Activated CD4-positive, CD25-positive, alpha-beta regulatory T cell treated with anti-CD3 and anti-CD28 coated beads, Interleukin-2, amount 50 U/mL, for 24 hours (primary cell): ENCODE measurements around the gene EHBP1.
"Not testable (repeated sequence)": the region's sequence is repeated elsewhere in the genome, so short reads cannot be mapped to it uniquely, and the experiment has no call there.

ENCODE experiments used
- ATAC-seq, 2 donors: fragments of 150-1000 bp; cut with Tn5 transposase; one replicate each; pipeline ENCODE4 v1.10.0; 2021; ENCODE audit warnings: mild to moderate bottlenecking in 1 of 2, moderate library complexity in 1 of 2

The EHBP1 gene

DNA sequence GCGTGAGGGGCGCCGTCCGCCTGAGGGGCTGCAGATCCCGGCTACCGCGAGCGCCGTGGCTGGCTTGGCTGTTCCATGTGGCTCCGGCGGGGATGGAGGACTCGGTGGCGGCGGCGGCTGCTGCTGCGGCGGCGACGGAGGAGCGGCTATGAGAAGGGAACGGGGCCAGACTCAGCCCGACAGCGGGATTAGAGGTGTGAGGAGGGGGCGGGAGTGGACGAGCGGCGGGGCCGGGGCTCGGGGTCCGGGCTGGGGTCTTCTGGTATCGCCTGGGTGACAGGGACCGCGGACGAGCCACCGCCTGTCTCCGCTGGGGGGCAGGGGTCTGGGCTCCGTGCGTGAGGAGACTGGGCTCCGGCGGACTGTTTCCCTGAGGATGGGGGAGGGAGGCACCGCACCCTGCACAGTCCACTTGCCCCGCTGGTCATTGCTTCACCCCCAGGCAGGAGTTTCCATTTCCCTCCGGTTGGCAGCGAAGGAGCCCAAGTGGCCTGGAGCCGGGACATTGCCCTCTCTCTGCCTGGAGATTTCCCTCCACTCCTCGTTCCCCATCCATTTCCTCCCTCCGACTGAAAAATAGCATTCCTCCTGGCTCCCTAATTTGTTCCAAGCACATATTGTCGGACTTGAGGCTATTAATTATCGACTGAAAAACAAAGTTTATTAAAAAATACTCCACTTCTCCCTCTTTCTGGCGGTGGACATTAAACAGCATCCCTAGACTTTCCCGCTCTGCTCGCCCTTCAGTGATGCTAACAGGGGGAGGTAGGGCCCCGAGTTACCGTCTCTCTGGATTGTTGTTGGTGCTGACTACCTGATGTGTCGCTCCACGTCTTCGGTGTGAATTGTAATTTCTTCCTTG, 577 bp downstream of the EHBP1 start:
- no peak for ATAC-seq

DNA sequence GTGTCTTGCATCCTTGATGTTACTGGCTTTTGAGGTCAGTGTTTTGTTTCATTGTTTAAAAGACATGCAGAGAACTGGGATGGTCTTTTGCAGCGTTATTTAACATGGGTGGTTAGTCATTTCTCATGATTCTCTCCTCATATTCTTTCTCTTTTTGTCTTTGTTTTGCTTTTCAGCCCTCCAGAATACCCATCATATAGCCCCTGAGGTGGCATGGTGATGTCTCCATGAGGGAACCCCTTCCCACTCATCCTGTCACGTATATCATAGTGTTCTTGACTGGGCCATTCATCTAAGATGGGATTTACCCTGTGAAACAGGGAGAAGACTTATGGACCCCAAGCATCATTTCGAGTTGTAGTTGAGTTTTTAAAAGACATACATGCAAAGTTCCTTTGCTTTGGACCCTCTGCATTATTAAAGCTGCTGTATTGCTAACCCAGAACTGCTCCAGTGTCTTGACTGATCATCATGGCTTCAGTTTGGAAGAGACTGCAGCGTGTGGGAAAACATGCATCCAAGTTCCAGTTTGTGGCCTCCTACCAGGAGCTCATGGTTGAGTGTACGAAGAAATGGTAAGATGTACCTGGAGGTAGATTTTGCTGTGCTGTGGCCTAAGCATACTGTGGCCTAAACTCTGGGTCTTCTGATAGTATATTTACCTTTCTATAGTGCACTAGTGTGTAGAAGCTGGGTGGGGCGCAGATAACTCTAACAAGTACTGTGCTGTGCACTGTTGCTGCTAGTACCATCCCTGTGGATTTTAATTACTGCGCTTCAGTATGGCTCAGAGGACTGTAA, 1.4 kb downstream of the EHBP1 start:
- ATAC-seq: no peak

DNA sequence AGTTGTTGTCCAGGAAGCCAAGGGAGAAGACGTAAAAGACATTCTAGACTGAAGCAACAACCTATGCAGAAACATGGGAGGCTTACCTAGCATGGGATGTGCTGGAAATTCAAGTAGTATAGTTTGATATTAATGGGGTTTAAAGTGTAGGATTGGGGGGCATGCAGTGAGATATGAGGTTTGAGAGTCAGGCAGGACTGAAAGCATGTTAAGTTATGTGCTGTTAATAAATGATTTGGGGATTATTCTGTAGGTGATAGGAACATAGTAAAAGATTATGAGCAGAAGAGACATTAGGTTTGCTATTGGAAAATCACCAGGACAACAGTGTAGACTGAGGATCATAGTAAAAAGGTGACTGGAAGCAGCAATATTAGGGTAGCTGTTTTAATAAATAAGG, 3.2 kb downstream of the EHBP1 start:
- no peak for ATAC-seq

DNA sequence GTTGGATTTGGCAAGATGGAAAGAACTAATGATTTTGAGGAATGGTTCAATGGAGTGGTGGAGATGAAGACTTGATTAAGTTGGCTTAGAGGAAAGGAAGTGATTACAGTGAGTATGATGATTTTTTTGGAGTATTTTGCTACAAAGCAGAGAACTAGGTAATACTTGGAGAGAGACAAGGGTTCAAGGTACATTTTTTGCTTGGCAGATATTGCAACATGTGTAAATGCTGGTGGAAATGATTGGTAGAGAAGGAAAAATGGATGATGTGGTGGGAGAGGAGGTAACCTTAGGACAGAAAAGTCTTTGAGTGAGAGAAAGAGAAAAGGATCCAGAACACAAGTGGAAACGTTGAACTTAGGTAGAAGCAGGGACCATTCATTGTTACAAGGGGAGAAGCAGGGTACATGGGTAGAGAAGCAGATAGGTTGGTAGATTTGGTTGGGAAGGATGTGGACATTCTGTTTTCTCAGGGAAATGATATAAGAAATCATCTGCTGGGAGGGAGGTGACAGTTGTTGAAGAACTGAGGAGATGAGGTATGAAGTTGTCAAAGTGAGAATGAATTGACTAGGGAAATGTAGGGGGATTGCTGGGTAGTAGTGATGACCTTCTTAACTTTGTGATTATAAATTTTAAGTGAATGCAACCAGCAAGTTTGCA, 6.5 kb downstream of the EHBP1 start:
- ATAC-seq: no peak

DNA sequence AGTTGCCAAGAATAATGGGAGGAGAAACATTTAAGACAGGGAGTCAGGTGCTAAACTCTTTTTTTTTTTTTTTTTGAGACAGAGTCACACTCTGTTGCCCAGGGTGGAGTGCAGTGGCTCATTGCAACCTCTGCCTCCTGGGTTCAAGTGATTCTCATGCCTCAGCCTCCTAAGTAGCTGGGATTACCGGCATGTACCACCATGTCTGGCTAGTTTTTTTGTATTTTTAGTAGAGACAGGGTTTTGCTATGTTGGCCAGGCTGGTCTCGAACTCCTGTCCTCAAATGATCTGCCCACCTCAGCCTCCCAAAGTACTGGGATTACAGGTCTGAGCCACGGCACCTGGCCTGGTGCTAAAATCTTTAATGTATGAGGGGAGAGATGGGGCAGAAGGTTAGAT, 7.7 kb downstream of the EHBP1 start:
- ATAC-seq: not testable (repeated sequence)

DNA sequence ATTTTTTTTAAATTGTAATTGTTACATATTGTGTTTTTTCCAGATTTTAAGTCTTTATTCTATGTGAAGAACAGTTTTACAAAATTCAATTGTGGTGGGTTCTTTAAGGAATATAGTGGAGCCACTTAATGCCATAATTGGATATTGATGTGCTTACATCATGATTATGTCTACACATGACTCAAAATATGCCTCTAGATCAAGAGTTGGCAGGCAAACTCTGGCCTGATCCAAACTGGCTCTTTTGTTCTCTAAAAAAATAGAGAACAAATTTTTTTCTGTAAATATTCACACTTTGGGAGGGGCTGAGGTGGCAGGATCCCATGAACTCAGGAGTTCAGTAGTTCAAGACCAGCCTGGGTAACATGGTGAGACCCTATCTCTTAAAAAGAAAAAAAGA, 8.3 kb downstream of the EHBP1 start:
- ATAC-seq: no peak

DNA sequence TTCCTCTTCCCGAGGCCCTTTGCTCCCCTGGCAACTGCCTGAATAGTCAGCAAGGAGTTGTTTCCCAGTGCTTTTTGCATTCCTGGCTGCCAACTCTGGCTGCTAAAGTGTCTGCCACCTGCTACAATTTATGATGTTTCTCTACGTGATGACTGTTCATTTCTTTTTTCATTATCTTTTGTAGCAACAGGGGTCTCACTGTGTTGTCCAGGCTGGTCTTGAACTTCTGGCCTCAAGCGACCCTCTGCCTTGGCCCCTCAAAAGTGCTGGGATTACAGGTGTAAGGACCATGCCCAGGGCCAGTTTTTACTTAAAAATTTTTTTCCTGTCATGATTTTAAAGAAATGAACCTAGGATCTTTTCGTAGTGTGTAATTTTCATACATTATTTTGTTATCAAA, 11.3 kb downstream of the EHBP1 start:
- no peak for ATAC-seq

DNA sequence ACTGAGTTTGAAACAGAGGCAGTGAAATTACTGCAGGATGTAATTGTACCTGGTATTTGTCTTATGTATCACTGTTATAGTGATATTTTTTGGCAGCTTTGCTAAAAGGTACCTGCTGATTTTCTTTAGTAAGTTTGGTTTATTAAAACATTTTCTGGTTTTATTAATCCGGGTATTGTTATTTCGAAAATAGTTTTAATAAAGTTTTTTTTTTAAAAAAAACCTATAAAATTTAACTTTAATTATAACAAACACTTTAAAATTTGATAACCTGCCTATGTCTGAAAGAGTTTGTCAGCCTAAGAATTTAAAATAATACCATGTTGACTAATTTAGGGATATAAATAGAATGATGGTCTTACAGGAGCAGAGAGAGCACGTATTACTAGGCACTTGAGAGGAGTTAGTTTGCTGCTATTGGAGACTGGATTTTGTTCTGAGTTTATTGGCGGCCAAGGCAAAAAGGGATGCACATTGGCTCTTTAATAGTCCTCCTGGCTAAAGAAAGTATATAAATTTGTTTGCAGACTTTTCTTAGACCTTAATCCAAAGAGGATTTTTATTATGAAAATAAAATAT, 12.1 kb downstream of the EHBP1 start:
- ATAC-seq: no peak

DNA sequence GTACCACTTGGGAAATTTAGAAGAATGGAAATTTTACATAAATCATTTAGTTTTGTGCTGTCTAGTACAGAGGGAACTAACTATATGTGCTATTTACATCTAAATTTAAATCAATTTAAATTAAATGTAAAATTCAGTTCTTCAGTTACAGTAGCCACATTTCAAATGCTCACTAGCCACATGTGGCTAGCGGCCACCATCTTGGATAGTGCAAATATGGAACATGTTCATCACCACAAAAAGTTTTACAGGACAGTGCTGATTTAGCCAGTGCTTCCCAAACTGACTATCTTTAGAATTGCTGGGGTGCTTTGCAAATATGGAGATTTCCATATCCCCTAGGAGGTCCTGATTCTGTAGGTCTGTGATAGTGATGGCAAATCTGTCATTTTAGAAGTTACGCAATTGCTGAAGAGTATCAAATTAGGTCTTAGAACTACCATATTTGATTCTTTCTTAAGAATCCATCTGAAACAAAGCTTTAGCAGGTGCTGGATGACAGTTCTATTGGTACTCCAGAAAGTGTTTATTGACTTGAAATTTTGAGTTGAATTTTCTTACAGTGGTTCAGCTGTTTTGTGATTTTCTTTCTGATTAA, 12.8 kb downstream of the EHBP1 start:
- no peak for ATAC-seq

DNA sequence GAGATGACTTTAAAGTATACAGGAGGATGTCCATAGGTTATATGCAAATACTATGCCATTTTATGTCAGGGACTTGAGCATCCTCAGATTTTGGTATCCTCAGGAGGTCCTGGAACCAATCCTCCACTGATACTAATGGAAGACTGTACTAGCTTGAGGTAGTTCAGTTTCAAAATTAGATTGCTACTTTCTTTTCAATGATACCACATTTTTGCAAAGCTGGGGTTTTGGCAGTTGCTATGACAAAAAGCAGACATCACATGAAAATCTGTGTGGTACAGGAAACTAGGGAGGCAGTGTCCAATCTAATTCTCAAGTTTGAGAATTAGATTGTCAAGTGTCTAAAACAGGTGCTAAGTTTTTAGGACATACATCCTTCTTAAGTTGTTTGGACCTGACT, 14.2 kb downstream of the EHBP1 start:
- ATAC-seq: no peak

DNA sequence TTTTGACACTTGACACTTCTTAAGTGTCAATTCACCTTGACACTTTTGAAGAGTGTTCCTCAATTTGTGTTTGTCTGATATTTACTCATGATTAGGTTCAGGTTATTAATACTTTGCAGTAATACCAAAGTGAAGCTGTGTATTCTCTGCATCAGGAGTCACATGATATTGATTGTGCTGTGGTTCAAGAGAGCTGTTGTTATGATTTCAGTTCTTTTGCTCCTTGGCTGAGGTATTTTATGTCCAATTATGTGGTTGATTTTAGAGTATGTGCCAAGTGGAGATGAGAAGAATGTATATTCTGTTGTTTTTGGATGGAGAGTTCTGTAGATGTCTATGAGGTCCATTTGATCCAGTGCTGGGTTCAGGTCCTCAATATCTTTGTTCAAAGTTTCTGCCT, 17.2 kb downstream of the EHBP1 start:
- no peak for ATAC-seq

DNA sequence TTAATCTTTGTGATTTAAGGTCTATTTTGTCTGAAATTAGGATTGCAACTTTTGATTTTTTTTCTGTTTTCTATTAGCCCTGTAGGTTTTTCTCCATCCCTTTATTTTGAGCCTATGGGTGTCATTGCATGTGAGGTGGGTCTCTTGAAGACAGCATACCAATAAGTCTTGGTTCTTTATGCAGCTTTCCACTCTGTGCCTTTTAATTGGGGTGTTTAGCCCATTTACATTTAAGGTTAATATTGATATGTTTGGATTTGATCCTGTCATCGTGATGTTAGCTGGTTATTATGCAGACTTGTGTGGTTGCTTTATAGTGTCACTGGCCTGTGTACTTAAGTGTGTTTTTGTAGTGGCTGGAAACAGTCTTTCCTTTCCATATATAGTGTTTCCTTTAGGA, 17.7 kb downstream of the EHBP1 start:
- ATAC-seq: no peak

DNA sequence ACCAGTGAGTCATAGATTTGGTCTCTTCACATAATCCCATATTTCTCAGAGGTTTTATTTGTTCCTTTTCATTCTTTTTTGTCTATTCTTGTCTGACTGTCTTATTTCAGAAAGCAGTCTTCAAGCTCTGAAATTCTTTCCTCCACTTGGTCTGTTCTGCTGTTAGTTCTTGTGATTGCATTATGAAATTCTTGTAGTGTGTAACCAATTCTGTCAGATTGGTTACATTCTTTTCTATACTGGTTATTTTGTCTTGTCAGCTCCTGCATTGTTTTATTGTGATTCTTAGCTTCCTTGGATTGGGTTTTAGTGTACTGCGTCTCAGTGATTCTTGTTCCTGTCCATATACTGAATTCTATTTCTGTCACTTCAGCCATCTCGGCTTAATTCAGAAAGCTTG, 18.6 kb downstream of the EHBP1 start:
- no peak for ATAC-seq

DNA sequence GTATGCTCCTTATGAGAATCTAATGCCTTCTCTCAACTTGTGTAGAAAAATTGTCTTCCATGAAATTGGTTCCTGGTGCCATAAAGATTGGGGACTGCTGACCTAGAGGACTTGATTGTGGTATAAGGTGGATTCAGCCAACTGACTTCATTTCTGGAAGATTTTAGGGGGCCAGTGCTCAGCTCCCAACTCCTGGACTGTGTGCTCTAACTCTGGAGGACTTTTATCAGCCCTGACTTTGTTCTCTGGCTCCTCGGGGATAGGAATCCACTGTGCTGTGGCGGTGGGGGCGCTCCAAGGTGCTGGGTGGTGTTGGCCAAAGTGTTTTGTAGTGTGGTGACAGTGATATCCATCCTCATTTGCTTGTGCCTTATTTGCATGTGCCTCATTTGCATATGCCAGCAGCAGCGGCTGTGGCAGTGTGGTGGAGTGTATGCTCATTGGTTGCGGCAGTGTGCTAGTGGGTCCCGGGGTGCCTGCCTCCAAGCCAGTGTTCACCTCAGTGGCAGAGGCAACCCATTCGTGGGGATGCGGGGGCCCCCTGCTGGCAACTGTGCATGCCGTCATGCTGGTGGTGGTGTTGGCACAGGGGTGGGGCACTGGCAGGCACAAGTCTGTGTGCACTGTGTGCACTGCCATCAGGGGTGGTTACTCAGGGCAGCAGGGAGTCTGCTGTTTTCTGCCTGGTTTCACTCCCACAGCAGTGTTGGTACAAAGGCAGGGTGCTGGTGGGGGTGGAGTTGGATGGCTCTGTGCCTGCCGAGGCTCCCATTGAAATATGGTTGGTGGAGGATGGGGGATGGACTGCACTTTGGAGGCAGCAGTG, 19.6 kb downstream of the EHBP1 start:
- no peak for ATAC-seq

DNA sequence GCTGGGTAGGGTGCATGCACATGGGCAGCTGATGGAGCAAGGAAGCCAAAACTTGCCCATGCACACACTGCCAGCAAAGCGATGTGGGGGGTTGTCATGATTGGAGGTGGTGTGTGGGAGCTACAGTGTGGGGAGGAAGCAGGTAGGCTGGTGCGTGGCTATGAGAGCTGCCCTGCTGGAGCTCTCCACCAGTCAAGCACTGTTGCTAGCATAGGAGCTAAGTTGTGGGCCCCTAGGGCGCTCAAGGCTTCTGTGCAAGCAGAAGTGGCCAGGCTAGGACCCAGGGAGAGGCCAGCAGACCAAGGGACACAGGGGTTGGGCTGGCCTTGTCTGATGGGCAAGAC, 20.2 kb downstream of the EHBP1 start:
- ATAC-seq: no peak

DNA sequence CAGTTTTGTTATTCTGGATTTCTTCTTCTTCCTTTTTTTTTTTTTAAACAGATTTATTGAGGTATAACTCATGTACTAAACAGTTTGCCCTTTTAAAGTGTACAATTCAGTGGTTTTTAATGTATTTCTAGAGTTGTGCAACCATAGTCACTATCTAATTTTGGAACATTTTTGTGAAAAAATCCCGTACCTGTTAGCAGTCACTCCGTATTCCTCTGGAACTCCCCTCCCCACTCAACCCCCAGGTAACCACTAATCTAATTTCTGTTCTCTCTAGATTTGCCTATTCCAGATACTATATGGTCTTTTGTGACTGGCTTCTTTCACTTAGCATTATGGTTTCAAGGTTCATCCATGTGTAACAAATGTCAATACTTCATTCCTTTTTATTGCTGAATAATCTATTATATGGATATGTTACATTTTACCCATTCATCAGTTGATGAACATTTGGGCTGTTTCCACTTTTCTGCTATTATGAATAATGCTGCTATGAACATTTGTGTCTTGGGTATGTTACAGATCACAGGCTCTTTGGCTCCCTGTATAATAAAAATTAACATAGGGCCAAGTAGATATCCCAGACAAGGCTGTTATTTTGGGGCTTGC, 21.9 kb downstream of the EHBP1 start:
- no peak for ATAC-seq

DNA sequence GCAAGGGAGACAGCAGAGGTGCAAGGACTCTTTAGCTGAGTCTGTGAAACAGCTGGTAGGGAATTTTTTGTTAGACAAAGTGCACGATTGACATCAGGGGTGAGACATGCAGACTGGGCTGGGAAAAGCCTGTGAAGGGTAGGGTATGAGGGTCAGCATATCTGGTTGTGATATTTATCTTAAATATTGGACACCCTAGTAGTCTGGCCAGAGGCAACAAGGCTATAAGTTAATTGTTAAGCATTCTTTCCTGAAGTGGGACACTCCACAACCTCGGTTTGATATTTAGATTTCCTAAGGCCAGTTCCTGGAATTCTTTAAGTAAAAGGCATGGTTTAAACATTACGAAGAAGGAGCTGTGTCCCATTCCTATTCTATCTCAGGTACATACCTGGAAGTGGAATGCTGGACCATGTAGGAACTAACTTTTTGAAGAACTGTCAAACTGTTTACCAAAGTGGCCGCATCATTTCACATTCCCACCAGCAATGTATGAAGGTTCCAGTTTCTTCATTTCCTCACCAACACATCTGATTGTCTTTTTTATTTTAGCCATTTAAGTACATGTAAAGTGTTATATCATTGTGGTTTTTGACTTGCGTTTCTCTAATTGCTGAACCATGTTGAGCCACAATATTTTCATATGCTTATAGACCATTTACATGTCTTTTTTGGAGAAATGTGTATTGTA, 22.5 kb downstream of the EHBP1 start:
- ATAC-seq: no peak

DNA sequence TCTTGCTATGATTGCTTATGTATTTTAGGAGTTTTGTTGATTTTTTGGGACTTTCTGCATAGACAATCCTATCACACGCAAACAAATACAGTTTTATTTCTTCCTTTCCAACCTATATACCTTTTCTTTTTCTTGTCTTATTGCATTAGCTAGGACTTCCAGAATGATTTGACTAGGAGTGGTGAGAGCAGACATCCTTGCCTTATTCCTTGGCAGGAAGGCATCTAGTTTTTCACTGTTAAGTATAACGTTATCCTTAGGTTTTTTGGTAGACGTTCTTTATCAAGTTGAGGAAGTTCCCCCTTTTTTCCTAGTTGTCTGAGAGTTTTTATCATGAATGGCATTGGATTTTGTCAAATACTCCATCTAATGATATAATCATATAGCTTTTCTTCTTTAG, 25.8 kb downstream of the EHBP1 start:
- no peak for ATAC-seq

DNA sequence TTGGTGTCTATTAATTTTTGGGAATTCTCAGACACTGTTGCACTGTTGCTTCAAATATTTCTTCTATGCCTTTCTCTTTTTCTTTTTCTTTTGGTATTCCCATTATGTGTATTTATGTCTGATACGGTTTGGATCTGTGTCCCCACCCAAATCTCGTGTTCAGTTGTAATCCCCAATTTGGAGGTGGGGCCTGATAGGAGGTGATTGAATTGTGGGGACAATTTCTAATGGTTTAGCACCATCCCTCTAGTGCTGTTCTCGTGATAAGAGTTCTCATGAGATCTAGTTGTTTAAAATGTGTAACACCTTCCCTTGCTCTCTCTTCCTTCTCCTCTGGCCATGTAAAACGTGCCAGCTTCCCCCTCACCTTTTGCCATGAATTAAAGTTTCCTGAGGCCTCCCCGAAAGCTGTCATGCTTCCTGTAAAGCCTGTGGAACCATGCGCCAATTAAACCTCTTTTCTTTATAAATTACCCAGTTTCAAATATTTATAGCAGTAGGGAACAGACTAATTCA, 26.8 kb downstream of the EHBP1 start:
- no peak for ATAC-seq

DNA sequence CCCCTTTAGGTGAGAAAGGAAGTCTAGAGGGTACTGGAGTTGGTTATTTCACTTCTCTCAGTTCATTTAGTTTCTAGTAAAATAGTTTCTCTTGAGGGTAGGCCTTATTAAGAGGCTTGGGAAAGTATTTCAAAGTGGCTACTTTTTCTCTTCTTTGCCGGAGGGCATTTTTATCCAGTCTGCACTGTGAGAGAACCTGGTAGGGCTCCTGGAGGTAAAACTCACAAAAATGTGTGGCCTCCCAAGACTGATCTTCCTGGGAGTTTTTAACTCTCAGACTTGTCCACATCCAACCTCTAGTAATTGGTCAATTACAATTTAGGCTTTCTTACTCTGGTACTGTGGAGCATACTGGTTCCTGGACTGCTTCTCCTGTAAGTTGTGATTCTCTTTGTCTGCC, 28.0 kb downstream of the EHBP1 start:
- ATAC-seq: no peak
